ENCODE results near the gene KMT5B.

DNA sequence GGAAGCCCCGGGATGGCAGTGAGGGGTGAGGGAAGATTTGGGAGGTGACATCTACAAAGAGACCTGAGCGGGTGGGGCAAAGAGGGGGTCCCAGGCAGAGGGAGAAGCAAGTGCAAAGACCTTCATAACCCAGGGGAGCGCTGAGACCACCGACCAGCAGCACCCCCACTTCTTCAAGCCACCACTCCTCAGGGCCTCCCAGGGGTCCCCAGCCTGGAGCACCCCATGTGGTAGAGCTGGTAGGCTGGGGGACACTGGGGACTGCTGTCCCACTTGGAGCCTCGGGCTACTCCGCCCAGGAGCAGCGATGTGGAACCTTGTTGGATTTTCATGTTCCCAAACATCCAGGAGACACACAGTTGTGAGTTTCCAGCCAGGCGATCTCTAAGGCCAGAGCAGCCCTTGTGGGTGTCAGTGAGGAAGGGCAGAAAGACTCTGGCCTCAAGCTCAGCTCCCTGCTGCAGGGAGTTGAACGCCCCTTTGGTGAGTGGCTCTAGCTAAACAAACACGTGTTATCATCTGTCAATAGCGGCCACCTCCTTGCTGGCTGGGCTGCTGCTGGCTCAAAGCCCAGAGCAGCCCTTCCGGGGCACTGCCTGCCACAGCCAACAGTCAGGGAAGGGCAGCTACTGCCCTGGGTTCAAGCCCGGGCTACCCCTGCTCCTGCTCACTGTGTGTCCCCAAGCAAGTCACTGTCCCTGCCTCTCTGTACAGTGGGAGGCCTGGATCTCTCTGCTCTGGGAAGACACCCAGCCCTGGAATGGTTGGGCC is 66.2 kb downstream of the KMT5B start:
- TF ChIP-seq CTCF (IDR thresholded peaks at IDR 0.05) (no peak), POLR2A (IDR thresholded peaks at IDR 0.05) (peak; percentile 9 to 83)

Measured in thyroid gland (tissue), 4 donors.